Measurements from ENCODE around the gene RRP1.
"Not testable (repeated sequence)": the region's sequence is repeated elsewhere in the genome, so short reads cannot be mapped to it uniquely, and the experiment has no call there.

Gene RRP1

DNA sequence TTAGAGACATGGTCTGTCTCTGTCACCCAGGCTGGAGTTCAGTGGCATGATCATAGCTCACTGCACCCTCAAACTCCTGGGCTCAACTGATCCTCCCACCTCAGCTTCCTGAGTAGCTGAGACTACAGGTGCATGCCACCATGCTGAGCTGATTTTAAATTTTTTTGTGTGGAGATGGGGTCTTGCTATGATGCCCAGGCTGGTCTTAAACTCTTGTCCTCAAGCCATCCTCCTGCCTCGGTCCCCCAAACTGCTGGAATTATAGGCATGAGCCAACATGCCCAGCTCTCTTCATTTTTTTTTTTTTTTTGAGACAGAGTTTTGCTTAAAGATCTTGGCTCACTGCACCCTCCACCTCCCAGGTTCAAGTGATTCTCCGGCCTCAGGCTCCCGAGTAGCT lies 50.9 kb downstream of the RRP1 start:
- DNase-seq (ENCODE audit: low read depth), result no peak
- TF ChIP-seq, protein P1, sequence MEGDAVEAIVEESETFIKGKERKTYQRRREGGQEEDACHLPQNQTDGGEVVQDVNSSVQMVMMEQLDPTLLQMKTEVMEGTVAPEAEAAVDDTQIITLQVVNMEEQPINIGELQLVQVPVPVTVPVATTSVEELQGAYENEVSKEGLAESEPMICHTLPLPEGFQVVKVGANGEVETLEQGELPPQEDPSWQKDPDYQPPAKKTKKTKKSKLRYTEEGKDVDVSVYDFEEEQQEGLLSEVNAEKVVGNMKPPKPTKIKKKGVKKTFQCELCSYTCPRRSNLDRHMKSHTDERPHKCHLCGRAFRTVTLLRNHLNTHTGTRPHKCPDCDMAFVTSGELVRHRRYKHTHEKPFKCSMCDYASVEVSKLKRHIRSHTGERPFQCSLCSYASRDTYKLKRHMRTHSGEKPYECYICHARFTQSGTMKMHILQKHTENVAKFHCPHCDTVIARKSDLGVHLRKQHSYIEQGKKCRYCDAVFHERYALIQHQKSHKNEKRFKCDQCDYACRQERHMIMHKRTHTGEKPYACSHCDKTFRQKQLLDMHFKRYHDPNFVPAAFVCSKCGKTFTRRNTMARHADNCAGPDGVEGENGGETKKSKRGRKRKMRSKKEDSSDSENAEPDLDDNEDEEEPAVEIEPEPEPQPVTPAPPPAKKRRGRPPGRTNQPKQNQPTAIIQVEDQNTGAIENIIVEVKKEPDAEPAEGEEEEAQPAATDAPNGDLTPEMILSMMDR (conservative IDR thresholded peaks at IDR 0.05; ENCODE audit: low read depth, low read length), result no peak

DNA sequence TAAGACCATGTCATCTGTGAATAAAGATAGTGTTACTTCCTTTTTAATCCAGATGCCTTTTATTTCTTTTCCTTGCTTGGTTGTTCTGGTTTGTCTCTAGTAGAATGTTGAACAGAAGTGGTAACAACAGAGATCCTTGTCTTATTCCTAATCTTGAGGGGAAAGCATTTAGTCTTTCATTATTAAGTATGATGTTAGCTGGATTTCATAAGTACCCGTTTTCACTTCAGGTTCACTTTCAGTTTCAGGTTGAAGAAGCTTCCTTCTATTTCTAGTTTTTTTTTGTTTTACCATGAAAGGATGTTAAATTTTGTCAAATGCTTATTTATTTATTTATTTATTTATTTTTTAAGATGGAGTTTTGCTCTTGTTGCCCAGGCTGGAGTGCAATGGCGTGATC lies 53.4 kb downstream of the RRP1 start:
- peak; percentile 22 for DNase-seq (ENCODE audit: low read depth)
- no peak overlapping the region for H3K4me3 ChIP-seq (ENCODE audit: low read depth, low read length)
- TF ChIP-seq, protein P1 (conservative IDR thresholded peaks at IDR 0.05; ENCODE audit: low read depth, low read length), result no peak

More for the DNA sequence above, 50.9 kb downstream of the RRP1 start:
- H3K4me3 ChIP-seq (ENCODE audit: low read depth, low read length), result no peak overlapping the region

DNA sequence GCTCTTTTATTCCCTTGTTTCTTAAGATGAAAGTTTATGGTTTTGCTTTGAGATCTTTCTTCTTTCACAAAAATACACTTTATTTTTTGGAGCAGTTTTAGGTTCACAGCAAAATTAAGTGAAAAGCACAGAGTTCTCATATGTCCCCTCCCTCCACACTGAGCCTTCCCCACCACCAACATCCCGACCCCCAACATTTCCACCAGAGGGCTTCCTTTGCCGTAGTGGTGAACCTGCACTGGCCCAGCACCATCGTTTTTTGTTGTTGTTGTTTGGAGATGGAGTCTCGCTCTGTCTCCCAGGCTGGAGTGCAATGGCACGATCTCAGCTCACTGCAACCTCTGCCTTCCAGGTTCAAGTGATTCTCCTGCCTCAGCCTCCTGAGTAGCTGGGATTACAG lies 55.5 kb downstream of the RRP1 start:
- DNase-seq (ENCODE audit: low read depth); H3K4me3 ChIP-seq (ENCODE audit: low read depth, low read length): not testable (repeated sequence)

DNA sequence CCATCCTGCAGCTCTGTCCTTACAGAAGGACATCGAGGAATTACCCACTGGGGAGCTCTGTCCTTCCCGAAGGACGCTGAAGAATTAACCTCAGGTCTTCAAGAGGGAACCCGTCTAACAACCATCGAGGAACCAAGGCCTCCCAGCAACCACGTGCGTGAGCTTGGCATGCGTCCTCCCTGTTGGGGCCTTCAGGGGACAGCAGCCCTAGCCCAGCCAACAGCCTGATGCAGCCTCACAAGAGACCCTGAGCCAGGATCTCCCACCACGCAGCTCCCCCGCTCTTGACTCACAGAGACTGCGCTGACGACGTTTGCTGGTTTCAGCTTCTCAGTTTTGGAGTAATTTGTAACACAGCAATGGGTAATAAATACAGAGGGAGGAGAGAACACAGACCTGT lies 56.0 kb downstream of the RRP1 start:
- no peak for DNase-seq (ENCODE audit: low read depth)
- TF ChIP-seq, protein P1 (conservative IDR thresholded peaks at IDR 0.05; ENCODE audit: low read depth, low read length), result no peak
- H3K4me3 ChIP-seq (ENCODE audit: low read depth, low read length), result no peak overlapping the region

DNA sequence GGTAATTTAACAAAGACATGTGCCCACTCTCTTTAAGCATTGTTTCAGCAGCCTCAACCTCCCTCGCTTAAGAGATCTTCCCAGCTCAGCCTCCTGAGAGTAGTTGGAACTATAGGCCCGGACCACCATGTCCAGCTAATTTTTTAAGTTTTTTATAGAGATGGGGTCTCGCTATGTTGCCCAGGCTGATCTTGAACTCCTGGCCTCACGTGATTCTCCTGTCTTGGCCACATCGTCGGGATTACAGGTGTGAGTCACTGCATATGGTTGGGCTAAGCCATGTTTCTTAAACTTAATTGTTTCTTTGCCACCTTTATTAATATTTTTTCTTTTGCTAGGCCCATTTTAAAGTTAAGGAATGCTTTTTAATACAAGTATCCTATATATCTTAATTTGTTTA lies 57.1 kb downstream of the RRP1 start:
- DNase-seq (ENCODE audit: low read depth), result no peak

DNA sequence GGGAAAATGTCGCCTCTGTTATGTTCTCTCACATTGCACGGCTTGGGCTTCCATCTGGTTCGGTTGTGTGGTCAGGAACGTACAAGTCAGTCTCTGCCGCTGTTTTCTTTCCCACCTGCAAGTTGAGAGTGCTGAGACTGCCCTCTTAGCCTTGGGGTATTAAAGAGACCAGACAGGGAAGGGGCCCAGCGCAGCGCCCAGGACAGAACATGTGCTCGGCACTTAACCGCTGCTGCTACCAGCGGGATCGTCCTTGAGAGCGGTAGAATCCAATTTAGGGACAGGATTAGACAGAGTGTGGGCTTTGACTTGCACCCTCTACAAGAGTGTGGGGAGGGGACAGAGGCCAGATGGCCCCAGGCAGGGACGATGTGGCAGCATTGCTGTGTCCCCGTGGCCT lies 57.9 kb downstream of the RRP1 start:
- TF ChIP-seq, protein P1 (conservative IDR thresholded peaks at IDR 0.05; ENCODE audit: low read depth, low read length), result no peak
- DNase-seq (ENCODE audit: low read depth), result no peak
- H3K4me3 ChIP-seq (ENCODE audit: low read depth, low read length), result no peak overlapping the region

More for the DNA sequence above, 57.1 kb downstream of the RRP1 start:
- TF ChIP-seq, protein P1 (conservative IDR thresholded peaks at IDR 0.05; ENCODE audit: low read depth, low read length), result no peak
- H3K4me3 ChIP-seq (ENCODE audit: low read depth, low read length), result no peak overlapping the region

DNA sequence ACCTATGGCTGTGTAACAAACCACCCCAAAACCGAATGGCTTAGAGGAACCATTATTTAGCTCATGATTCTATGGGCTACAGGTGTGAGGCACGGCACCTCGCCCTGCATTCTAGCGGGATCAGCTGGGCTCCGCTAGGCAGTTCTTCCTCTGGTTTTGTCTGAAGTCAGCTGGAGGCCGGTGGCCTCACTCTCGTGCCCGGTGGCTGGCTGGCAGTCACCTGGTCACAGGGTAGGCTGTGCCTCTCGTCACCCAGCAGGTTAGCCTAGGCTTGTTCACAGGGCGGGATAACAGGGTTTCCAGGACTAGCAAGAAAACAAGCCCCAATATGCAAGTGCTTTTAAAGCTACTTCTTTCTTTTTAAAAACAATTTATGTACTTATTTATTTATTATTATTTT lies 59.4 kb downstream of the RRP1 start:
- no peak overlapping the region for H3K4me3 ChIP-seq (ENCODE audit: low read depth, low read length)
- no peak for DNase-seq (ENCODE audit: low read depth)
- TF ChIP-seq, protein P1 (conservative IDR thresholded peaks at IDR 0.05; ENCODE audit: low read depth, low read length), result no peak

Data from choroid plexus epithelial cell (primary cell).